ENCODE data around the gene METTL4.

The METTL4 gene

DNA sequence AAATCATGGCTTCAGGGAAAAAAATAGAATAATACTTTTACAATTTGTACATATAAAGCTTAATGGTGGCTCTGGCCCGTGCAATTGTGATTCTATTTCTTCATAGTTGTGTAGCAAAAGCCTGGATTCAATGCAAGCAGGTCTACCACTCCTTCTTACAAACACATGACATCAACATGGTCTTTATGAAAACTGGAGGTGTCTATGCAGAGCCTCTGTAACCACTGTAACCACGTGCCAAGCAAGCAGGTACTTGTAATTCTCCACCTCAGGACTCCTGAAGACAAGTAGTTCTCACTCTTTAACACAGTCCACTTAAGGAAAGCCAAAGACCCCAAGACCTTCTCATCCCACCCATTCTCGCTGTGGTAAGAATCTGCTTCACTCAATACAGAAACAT lies 62.6 kb downstream of the METTL4 start:
- no peak for TF ChIP-seq JUND (IDR thresholded peaks at IDR 0.05; ENCODE audit: low read depth)
- no peak for DNase-seq (ENCODE audit: low read depth in 1 of 2, low spot score in 1 of 2)
- in situ Hi-C loops (cut with HindIII; ENCODE audit: low pct_unique_long_range_greater_than_20kb, low sequenced_read_pairs), result no loop called here

DNA sequence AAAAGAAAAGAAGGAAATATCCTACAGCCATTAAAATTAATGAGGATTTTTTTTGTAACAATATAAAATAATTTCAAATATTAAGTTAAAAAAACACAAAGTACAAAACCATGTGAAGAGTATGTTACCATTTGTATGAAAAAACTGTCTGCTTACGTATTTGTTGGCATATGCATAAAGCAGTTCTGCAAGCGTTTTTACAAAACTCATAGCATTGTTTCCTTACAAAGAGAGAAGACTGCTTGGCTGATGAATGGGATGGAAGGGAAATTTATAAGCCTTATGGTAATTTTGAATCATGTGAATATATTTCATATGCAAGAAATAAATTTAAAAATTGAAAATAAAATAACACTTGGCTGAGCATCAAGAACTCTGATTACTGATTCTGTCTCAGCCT lies 63.1 kb downstream of the METTL4 start:
- no peak for TF ChIP-seq JUND (IDR thresholded peaks at IDR 0.05; ENCODE audit: low read depth)
- no peak for DNase-seq (ENCODE audit: low read depth in 1 of 2, low spot score in 1 of 2)
- in situ Hi-C loops (cut with HindIII; ENCODE audit: low pct_unique_long_range_greater_than_20kb, low sequenced_read_pairs), result no loop called here

DNA sequence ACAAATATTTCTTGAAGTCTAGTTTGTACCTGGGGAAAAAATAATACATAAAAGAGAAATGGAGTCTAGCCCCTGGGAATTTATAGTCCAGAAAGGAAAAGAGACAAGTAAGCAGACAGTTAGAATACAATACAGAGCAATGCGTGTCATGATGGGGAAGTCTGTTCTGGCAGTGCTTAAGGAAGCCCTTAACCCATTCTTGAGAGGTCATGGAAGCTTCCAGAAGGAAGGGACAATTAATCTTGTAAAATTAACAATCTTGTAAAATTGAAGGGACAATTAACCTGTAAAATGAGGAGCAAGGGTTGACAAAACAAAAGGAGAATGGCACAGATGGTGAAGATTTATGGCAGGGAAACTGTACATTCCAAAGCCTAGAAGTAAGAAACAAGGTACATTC lies 66.7 kb downstream of the METTL4 start:
- in situ Hi-C loops (cut with HindIII; ENCODE audit: low pct_unique_long_range_greater_than_20kb, low sequenced_read_pairs), result no loop called here
- DNase-seq (ENCODE audit: low read depth in 1 of 2, low spot score in 1 of 2), result no peak
- no peak for TF ChIP-seq JUND (IDR thresholded peaks at IDR 0.05; ENCODE audit: low read depth)

- DNase-seq (ENCODE audit: low read depth in 1 of 2, low spot score in 1 of 2), result no peak
- no peak for TF ChIP-seq JUND (IDR thresholded peaks at IDR 0.05; ENCODE audit: low read depth)
- in situ Hi-C loops (cut with HindIII; ENCODE audit: low pct_unique_long_range_greater_than_20kb, low sequenced_read_pairs), result no loop called here
These were observed 68.4 kb downstream of the METTL4 start for GRCh38 chr18:2502880-2503279.

DNA sequence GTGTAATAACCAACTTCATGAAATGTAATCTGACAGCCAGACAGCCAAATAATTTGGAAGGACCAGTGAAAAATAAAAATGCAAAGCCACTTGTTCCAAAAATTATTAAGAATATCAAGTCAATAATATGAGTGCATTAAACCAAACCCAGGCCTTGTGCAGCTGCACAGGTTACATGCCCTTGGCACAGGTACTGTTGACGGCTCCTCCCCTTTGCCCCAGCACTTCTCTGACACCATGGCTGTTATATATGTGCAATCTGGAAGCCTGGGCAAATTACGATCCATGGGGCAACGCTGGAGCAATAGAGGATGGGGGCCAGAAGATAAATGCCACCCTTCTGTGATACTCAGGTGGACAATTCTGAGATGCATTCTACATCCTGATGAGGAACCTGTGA lies 68.9 kb downstream of the METTL4 start:
- TF ChIP-seq JUND (IDR thresholded peaks at IDR 0.05; ENCODE audit: low read depth), result no peak
- no peak for DNase-seq (ENCODE audit: low read depth in 1 of 2, low spot score in 1 of 2)
- in situ Hi-C loops (cut with HindIII; ENCODE audit: low pct_unique_long_range_greater_than_20kb, low sequenced_read_pairs), result no loop called here

DNA sequence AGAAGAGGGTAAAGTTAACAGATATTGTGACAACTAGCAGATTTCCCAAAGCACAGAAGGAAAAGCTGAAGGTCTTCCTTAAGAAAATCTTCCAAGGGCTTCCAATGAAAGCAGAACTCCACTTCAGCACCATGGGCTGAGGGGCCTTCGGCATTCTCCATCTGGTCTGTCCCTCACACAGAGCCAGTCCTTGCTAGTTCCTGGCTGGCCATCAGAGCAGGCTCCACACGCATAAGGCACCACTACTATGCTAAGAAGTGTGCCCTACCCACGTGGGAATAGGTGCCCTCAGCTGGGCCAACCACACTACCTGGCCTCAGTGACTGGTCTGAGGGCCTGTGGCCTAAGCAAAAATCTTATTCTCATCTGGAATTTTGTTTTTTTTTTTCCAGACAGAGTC lies 73.5 kb downstream of the METTL4 start:
- DNase-seq (ENCODE audit: low read depth in 1 of 2, low spot score in 1 of 2), result no peak
- no peak for TF ChIP-seq JUND (IDR thresholded peaks at IDR 0.05; ENCODE audit: low read depth)
- in situ Hi-C loops (cut with HindIII; ENCODE audit: low pct_unique_long_range_greater_than_20kb, low sequenced_read_pairs), result no loop called here

- in situ Hi-C loops (cut with HindIII; ENCODE audit: low pct_unique_long_range_greater_than_20kb, low sequenced_read_pairs), result no loop called here
- DNase-seq (ENCODE audit: low read depth in 1 of 2, low spot score in 1 of 2), result no peak
- no peak for TF ChIP-seq JUND (IDR thresholded peaks at IDR 0.05; ENCODE audit: low read depth)
These were observed 75.9 kb downstream of the METTL4 start for GRCh38 chr18:2495381-2495780.

- TF ChIP-seq JUND (IDR thresholded peaks at IDR 0.05; ENCODE audit: low read depth), result no peak
- in situ Hi-C loops (cut with HindIII; ENCODE audit: low pct_unique_long_range_greater_than_20kb, low sequenced_read_pairs), result no loop called here
- DNase-seq (ENCODE audit: low read depth in 1 of 2, low spot score in 1 of 2), result no peak
These were observed 76.4 kb downstream of the METTL4 start for GRCh38 chr18:2494921-2495320.
